WTC11 (cell line): ENCODE results near the gene B3GAT1. TPM values are rescaled to one million over a fixed set of nuclear protein-coding genes. Genes with fewer than 3 reads are reported as not detected.

Experiments used
- ATAC-seq: fragments of 200-7000 bp; cut with Tn5 transposase; 2 replicates; pipeline ENCODE4 v1.10.0; 2021; ENCODE audit warnings: mild to moderate bottlenecking, moderate library complexity
- CTCF ChIA-PET: fragments of 300-600 bp; sonication (Branson Sonifier 250); formaldehyde crosslinking; loops from one replicate; lab custom pipeline; 2021; ENCODE audit warnings: antibody characterized with exemption; lab: Charles Lee
- POLR2A ChIA-PET: fragments of 350-600 bp; sonication (Branson Sonifier 250); formaldehyde crosslinking; loops from one replicate; lab custom pipeline; 2021; ENCODE audit warnings: antibody characterized with exemption; lab: Charles Lee
- DNase-seq: peaks from one replicate; pipeline ENCODE4 v3.0.0; 2021; ENCODE audit warnings: low spot score
- H3K27ac Mint-ChIP-seq: 2 replicates; pipeline ENCODE4 v1.8.0; 2021; ENCODE audit warnings: mixed read lengths
- H3K27me3 Mint-ChIP-seq: 2 replicates; pipeline ENCODE4 v1.8.0; 2021; ENCODE audit warnings: low read depth, mild to moderate bottlenecking, moderate library complexity, mixed read lengths
- H3K36me3 Mint-ChIP-seq: 2 replicates; pipeline ENCODE4 v1.8.0; 2021; ENCODE audit warnings: mixed read lengths
- H3K4me1 Mint-ChIP-seq: 2 replicates; pipeline ENCODE4 v1.8.0; 2022; ENCODE audit warnings: mixed read lengths
- H3K4me3 Mint-ChIP-seq: 2 replicates; pipeline ENCODE4 v1.8.0; 2021; ENCODE audit warnings: mild to moderate bottlenecking, moderate library complexity, mixed read lengths
- H3K9me3 Mint-ChIP-seq: 2 replicates; pipeline ENCODE4 v1.8.0; 2021; ENCODE audit warnings: mixed read lengths
- ATF2 ChIP-seq: sonication (generic); formaldehyde crosslinking; IDR thresholded peaks from 2 replicates; pipeline ENCODE4 v1.8.1; 2022; ENCODE audit warnings: low read depth, missing genetic modification reagents, borderline replicate concordance
- CBFB ChIP-seq: sonication (generic); formaldehyde crosslinking; IDR thresholded peaks from 2 replicates; pipeline ENCODE4 v1.8.1; 2022; ENCODE audit warnings: mild to moderate bottlenecking, low read depth, missing genetic modification reagents
- E2F1 ChIP-seq: sonication (generic); formaldehyde crosslinking; IDR thresholded peaks from 2 replicates; pipeline ENCODE4 v1.8.0; 2022; ENCODE audit warnings: mild to moderate bottlenecking, missing genetic modification reagents
- ELF4 ChIP-seq: sonication (generic); formaldehyde crosslinking; IDR thresholded peaks from 2 replicates; pipeline ENCODE4 v1.8.1; 2022; ENCODE audit warnings: low read depth, mild to moderate bottlenecking, moderate library complexity, missing genetic modification reagents
- IRF2 ChIP-seq: sonication (generic); formaldehyde crosslinking; IDR thresholded peaks from 2 replicates; pipeline ENCODE4 v1.8.0; 2022; ENCODE audit warnings: low read depth, missing genetic modification reagents, borderline replicate concordance
- NFE2L1 ChIP-seq: sonication (generic); formaldehyde crosslinking; IDR thresholded peaks from 2 replicates; pipeline ENCODE4 v1.8.1; 2023; ENCODE audit warnings: missing genetic modification reagents
- NR3C1 ChIP-seq: sonication (generic); formaldehyde crosslinking; conservative IDR thresholded peaks from 2 replicates; pipeline ENCODE4 v1.8.1; 2023; ENCODE audit warnings: low read depth, mild to moderate bottlenecking, missing genetic modification reagents
- RELA ChIP-seq: sonication (generic); formaldehyde crosslinking; IDR thresholded peaks from 2 replicates; pipeline ENCODE4 v1.8.1; 2022; ENCODE audit warnings: missing genetic modification reagents, mild to moderate bottlenecking, borderline replicate concordance
- TEAD1 ChIP-seq: sonication (generic); formaldehyde crosslinking; IDR thresholded peaks from 2 replicates; pipeline ENCODE4 v1.8.0; 2022; ENCODE audit warnings: mild to moderate bottlenecking, missing genetic modification reagents
- TP53 ChIP-seq: sonication (generic); formaldehyde crosslinking; IDR thresholded peaks from 2 replicates; pipeline ENCODE4 v1.8.1; 2023; ENCODE audit warnings: mild to moderate bottlenecking, missing genetic modification reagents
- ZBTB43 ChIP-seq: sonication (generic); formaldehyde crosslinking; IDR thresholded peaks from 2 replicates; pipeline ENCODE4 v1.8.1; 2023; ENCODE audit warnings: mild to moderate bottlenecking, missing genetic modification reagents
- ZNF281 ChIP-seq: sonication (generic); formaldehyde crosslinking; IDR thresholded peaks from 2 replicates; pipeline ENCODE4 v1.8.0; 2023; ENCODE audit warnings: mild to moderate bottlenecking, missing genetic modification reagents
- total RNA-seq: library from RNA; stranded (reverse); gene quantifications from 3 replicates; pipeline ENCODE4 v1.2.3, GENCODE V29; 2021
- TF ChIP-seq, protein P1 (sequence below): sonication (generic); formaldehyde crosslinking; IDR thresholded peaks from 2 replicates; pipeline ENCODE4 v1.8.0; 2023; ENCODE audit warnings: missing genetic modification reagents, mild to moderate bottlenecking, borderline replicate concordance
- TF ChIP-seq, protein P2 (sequence below): sonication (generic); formaldehyde crosslinking; IDR thresholded peaks from 2 replicates; pipeline ENCODE4 v1.8.0; 2022; ENCODE audit warnings: missing genetic modification reagents

B3GAT1 gene
- total RNA-seq, 1 experiment from 2014 or later, result 30.0 TPM

GRCh38 chr11:134333312-134333711 lies 78.7 kb downstream of the B3GAT1 start:
- TF ChIP-seq, protein P1, sequence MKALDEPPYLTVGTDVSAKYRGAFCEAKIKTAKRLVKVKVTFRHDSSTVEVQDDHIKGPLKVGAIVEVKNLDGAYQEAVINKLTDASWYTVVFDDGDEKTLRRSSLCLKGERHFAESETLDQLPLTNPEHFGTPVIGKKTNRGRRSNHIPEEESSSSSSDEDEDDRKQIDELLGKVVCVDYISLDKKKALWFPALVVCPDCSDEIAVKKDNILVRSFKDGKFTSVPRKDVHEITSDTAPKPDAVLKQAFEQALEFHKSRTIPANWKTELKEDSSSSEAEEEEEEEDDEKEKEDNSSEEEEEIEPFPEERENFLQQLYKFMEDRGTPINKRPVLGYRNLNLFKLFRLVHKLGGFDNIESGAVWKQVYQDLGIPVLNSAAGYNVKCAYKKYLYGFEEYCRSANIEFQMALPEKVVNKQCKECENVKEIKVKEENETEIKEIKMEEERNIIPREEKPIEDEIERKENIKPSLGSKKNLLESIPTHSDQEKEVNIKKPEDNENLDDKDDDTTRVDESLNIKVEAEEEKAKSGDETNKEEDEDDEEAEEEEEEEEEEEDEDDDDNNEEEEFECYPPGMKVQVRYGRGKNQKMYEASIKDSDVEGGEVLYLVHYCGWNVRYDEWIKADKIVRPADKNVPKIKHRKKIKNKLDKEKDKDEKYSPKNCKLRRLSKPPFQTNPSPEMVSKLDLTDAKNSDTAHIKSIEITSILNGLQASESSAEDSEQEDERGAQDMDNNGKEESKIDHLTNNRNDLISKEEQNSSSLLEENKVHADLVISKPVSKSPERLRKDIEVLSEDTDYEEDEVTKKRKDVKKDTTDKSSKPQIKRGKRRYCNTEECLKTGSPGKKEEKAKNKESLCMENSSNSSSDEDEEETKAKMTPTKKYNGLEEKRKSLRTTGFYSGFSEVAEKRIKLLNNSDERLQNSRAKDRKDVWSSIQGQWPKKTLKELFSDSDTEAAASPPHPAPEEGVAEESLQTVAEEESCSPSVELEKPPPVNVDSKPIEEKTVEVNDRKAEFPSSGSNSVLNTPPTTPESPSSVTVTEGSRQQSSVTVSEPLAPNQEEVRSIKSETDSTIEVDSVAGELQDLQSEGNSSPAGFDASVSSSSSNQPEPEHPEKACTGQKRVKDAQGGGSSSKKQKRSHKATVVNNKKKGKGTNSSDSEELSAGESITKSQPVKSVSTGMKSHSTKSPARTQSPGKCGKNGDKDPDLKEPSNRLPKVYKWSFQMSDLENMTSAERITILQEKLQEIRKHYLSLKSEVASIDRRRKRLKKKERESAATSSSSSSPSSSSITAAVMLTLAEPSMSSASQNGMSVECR (CRISPR knock-in tag), result no peak
- TF ChIP-seq E2F1 (CRISPR knock-in tag) (no peak), ELF4 (no peak), ZNF281 (CRISPR knock-in tag) (no peak), TP53 (no peak), ATF2 (no peak)
- TF ChIP-seq, protein P2, sequence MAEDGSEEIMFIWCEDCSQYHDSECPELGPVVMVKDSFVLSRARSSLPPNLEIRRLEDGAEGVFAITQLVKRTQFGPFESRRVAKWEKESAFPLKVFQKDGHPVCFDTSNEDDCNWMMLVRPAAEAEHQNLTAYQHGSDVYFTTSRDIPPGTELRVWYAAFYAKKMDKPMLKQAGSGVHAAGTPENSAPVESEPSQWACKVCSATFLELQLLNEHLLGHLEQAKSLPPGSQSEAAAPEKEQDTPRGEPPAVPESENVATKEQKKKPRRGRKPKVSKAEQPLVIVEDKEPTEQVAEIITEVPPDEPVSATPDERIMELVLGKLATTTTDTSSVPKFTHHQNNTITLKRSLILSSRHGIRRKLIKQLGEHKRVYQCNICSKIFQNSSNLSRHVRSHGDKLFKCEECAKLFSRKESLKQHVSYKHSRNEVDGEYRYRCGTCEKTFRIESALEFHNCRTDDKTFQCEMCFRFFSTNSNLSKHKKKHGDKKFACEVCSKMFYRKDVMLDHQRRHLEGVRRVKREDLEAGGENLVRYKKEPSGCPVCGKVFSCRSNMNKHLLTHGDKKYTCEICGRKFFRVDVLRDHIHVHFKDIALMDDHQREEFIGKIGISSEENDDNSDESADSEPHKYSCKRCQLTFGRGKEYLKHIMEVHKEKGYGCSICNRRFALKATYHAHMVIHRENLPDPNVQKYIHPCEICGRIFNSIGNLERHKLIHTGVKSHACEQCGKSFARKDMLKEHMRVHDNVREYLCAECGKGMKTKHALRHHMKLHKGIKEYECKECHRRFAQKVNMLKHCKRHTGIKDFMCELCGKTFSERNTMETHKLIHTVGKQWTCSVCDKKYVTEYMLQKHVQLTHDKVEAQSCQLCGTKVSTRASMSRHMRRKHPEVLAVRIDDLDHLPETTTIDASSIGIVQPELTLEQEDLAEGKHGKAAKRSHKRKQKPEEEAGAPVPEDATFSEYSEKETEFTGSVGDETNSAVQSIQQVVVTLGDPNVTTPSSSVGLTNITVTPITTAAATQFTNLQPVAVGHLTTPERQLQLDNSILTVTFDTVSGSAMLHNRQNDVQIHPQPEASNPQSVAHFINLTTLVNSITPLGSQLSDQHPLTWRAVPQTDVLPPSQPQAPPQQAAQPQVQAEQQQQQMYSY (CRISPR knock-in tag), result no peak
- ATAC-seq, result no peak
- POLR2A ChIA-PET, result no interaction called here
- no peak overlapping the region for H3K27ac Mint-ChIP-seq
- H3K4me1 Mint-ChIP-seq, result peaks cover 26% of the 10 kb centered on the region
- no peaks in the 10 kb centered on the region for H3K36me3 Mint-ChIP-seq
- no peaks in the 10 kb centered on the region for H3K9me3 Mint-ChIP-seq
- H3K4me3 Mint-ChIP-seq, result peak overlapping the region; percentile 59
- CTCF ChIA-PET, result interaction anchor here (1.0 kb wide), 1 partner anchor 16 kb away, joined by 3 read pairs; no protein-coding TSS in a partner anchor
- DNase-seq, result no peak
- peaks cover 46% of the 10 kb centered on the region for H3K27me3 Mint-ChIP-seq

- Mint-ChIP-seq H3K36me3 (no peaks in the 10 kb centered on the region), H3K27ac (no peak overlapping the region), H3K4me1 (peaks cover 26% of the 10 kb centered on the region), H3K9me3 (no peaks in the 10 kb centered on the region), H3K27me3 (peaks cover 46% of the 10 kb centered on the region), H3K4me3 (peak overlapping the region; percentile 59)
- POLR2A ChIA-PET, result no interaction called here
- ATAC-seq (no peak), DNase-seq (no peak)
- CTCF ChIA-PET, result interaction anchor here (0.7 to 1.4 kb wide), 4 partner anchors 16 to 108 kb away, joined by 3 to 8 read pairs (median 6); partner anchors contain the start of genes NCAPD3 and VPS26B
- TF ChIP-seq NR3C1 (CRISPR knock-in tag) (no peak), ZBTB43 (no peak), TEAD1 (CRISPR knock-in tag) (no peak), CBFB (CRISPR knock-in tag) (no peak), RELA (CRISPR knock-in tag) (no peak), NFE2L1 (no peak), IRF2 (CRISPR knock-in tag) (no peak)
- TF ChIP-seq, protein P1 (CRISPR knock-in tag), result no peak
These were observed 79.3 kb downstream of the B3GAT1 start for GRCh38 chr11:134332782-134333181.
